ENCODE results near the gene MMP17.

The MMP17 gene

DNA sequence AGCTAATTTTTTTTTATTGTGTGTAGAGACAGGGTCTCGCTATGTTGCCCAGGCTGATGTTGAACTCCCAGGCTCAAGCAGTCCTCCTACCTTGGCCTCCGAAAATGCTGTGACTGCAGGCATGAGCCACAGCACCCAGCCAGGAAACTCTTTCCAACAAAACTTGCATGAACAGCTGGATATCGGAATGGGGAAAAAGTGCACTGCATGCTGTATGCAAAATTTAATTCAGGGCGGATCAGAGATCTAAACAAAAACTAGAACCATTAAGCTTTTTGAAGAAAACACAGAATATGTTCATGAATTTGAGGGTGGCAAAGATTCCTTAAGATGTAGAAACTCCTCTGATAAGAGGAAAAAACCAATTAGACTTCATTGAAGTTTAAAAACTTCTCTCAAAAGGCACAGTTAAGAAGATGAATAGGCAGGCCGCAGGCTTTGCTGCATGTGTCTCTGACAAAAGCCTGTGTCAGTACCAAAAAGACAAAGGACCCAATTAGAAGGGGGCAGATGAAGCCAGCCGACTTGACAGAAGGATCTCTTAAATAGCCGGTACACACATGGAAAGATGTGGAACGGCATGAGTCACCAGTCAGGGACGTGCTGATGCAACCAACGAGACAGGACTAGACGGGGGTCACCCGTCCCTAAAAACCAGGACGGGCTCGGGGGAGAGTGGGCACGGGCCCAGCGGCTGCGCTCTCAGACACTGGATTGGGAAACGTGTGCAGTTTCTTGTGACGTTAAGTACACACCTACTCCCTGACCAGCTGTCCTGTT is 34.8 kb upstream of the MMP17 start:
- peaks cover 70% of the 10 kb centered on the region for H3K36me3 ChIP-seq (ENCODE audit: control insufficient read depth, insufficient read depth, low read length)
- no peak overlapping the region for H3K4me3 ChIP-seq (ENCODE audit: extremely low read depth, insufficient read depth, low read length, poor library complexity, severe bottlenecking)
- H3K27ac ChIP-seq (ENCODE audit: low read depth, low read length, severe bottlenecking), result no peak overlapping the region
- WGBS, 2 experiments (ENCODE audit: insufficient coverage in 2 of 2), result 81 to 85% methylated on average over 16 to 17 of the region's 19 CpGs
- peaks cover 5% of the 10 kb centered on the region for H3K4me1 ChIP-seq (ENCODE audit: control insufficient read depth, insufficient read depth, low read length, poor library complexity, severe bottlenecking)
- no peaks in the 10 kb centered on the region for H3K9me3 ChIP-seq (ENCODE audit: control insufficient read depth, low read length)

DNA sequence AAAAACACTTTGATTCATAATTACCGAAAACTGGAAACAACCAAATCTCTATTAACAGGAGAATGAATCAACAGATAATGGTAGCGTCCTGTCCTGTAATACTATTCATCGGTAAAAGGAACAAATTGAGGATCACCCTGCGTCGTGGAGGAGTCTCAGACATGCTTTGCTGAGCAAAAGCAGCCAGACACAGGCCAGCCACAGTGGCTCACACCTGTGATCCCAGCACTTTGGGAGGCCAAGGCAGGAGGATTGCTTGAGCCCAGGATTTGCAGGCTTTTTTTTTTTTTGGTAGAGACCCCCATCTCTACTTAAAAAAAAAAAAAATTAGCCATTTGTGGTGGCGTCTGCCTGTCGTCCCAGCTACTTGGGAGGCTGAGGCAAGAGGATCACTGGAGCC is 34.1 kb upstream of the MMP17 start:
- 90 to 97% methylated on average over 5 to 6 of the region's 7 CpGs for WGBS, 2 experiments (ENCODE audit: insufficient coverage in 2 of 2)
- H3K27ac ChIP-seq (ENCODE audit: low read depth, low read length, severe bottlenecking), result no peak overlapping the region
- H3K36me3 ChIP-seq (ENCODE audit: control insufficient read depth, insufficient read depth, low read length), result peaks cover 65% of the 10 kb centered on the region
- H3K9me3 ChIP-seq (ENCODE audit: control insufficient read depth, low read length), result no peaks in the 10 kb centered on the region
- H3K4me1 ChIP-seq (ENCODE audit: control insufficient read depth, insufficient read depth, low read length, poor library complexity, severe bottlenecking), result peaks cover 5% of the 10 kb centered on the region
- H3K4me3 ChIP-seq (ENCODE audit: extremely low read depth, insufficient read depth, low read length, poor library complexity, severe bottlenecking), result no peak overlapping the region

DNA sequence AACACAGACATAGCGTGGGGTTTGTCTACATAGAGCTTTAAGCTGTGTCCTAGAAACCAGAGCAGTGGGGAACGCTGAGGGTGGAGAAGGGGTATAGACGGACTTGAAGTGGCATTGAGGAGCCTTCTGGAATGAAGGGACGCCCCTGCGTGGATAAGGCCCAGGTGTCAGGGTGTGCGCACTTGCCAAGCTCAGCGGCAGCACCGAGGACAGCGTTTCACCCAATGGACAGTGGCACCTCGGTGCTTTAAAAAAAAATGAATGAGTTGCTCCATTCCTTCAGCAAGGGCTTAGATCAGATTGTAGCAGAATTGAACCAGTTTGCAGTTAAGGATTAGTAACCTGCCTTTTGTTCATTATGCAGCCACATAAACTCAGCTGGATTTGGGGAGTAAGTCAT is 33.6 kb upstream of the MMP17 start:
- peaks cover 65% of the 10 kb centered on the region for H3K36me3 ChIP-seq (ENCODE audit: control insufficient read depth, insufficient read depth, low read length)
- 95% methylated on average over 10 of the region's 10 CpGs for WGBS, 2 experiments (ENCODE audit: insufficient coverage in 2 of 2)
- no peaks in the 10 kb centered on the region for H3K9me3 ChIP-seq (ENCODE audit: control insufficient read depth, low read length)

DNA sequence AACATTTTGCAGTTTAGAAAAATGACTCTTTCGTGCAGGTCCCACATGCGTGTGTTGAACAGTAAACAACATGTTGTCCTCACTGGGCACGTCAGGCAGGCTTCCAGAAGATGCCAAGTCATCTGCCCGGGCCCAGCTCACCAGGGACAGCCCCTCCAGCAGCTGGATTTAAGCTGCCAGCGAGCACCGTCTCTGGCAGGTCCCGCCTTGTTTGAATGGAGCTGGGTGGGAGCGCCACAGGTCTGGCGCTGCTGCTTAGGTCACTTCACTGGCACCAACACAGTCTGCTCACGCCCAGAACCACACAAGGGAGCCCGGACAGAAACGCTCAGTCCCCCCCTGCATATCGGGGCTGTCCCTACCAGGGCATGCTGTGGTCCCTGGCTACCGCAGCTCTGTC is 33.1 kb upstream of the MMP17 start:
- WGBS, 2 experiments (ENCODE audit: insufficient coverage in 2 of 2), result 95 to 96% methylated on average over 12 to 14 of the region's 14 CpGs
- Histone ChIP-seq H3K36me3 (ENCODE audit: control insufficient read depth, insufficient read depth, low read length) (peaks cover 65% of the 10 kb centered on the region), H3K27ac (ENCODE audit: low read depth, low read length, severe bottlenecking) (no peak overlapping the region), H3K4me3 (ENCODE audit: extremely low read depth, insufficient read depth, low read length, poor library complexity, severe bottlenecking) (no peak overlapping the region), H3K4me1 (ENCODE audit: control insufficient read depth, insufficient read depth, low read length, poor library complexity, severe bottlenecking) (peaks cover 5% of the 10 kb centered on the region), H3K9me3 (ENCODE audit: control insufficient read depth, low read length) (no peaks in the 10 kb centered on the region)

More for the DNA sequence above, 33.6 kb upstream of the MMP17 start:
- Histone ChIP-seq H3K4me1 (ENCODE audit: control insufficient read depth, insufficient read depth, low read length, poor library complexity, severe bottlenecking) (peaks cover 5% of the 10 kb centered on the region), H3K27ac (ENCODE audit: low read depth, low read length, severe bottlenecking) (no peak overlapping the region), H3K4me3 (ENCODE audit: extremely low read depth, insufficient read depth, low read length, poor library complexity, severe bottlenecking) (no peak overlapping the region)

DNA sequence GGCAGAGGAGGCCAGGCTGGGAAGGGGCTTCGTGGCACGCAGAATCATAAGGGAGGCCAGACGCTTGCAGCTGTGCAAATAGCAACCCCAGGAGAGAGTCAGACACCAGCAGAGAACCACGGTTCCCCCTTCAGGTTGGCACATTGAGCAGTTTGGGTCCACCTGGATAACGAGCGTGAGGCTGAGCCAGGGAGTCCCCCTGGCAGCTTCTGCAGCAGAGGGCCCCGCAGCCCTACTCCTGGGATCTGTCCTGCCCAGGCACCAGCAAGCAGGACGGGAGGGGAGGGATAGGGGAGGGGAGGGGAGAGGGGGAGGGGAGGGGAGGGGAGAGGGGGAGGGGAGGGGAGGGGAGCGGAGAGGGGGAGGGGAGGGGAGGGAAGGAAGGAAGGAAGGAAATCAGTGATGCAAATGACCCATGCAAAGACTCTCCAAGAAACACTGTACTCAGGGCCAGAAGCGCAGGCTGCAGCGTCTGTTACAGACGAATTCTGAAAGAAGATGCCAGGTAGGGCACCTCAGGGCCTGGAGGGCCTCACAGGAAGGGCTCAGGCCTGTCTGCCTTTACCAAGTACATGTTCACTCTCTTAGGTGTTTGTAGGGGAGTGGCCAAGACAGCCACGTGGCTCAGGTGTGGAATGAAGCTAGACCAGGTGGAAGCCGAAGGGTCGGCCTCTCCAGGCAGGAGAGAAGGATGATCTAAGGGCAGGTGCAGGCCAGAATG is 32.3 kb upstream of the MMP17 start:
- H3K27ac ChIP-seq (ENCODE audit: low read depth, low read length, severe bottlenecking), result no peak overlapping the region
- H3K36me3 ChIP-seq (ENCODE audit: control insufficient read depth, insufficient read depth, low read length), result peaks cover 62% of the 10 kb centered on the region
- peaks cover 5% of the 10 kb centered on the region for H3K4me1 ChIP-seq (ENCODE audit: control insufficient read depth, insufficient read depth, low read length, poor library complexity, severe bottlenecking)
- 75 to 80% methylated on average over 12 of the region's 15 CpGs for WGBS, 2 experiments (ENCODE audit: insufficient coverage in 2 of 2)
- H3K4me3 ChIP-seq (ENCODE audit: extremely low read depth, insufficient read depth, low read length, poor library complexity, severe bottlenecking), result no peak overlapping the region
- no peaks in the 10 kb centered on the region for H3K9me3 ChIP-seq (ENCODE audit: control insufficient read depth, low read length)

DNA sequence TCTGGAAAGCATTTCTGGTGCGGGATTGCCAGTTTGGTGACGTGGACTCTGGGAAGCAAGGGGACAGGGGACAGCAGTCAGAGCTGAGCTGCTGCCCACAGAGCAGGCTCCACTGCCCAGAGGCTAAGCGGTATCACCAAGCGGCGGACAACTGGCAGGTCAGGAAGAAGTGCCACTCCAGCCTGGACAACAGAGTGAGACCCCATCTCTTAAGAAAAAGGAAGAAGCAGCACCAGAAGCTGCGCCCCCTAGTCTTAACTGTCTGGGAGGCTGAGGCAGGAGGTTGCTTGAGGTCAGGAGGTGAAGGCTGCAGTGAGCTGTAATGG is 31.8 kb upstream of the MMP17 start:
- WGBS, 2 experiments (ENCODE audit: insufficient coverage in 2 of 2), result 95% methylated on average over 6 of the region's 6 CpGs
- Histone ChIP-seq H3K36me3 (ENCODE audit: control insufficient read depth, insufficient read depth, low read length) (peaks cover 58% of the 10 kb centered on the region), H3K4me3 (ENCODE audit: extremely low read depth, insufficient read depth, low read length, poor library complexity, severe bottlenecking) (no peak overlapping the region), H3K9me3 (ENCODE audit: control insufficient read depth, low read length) (no peaks in the 10 kb centered on the region), H3K27ac (ENCODE audit: low read depth, low read length, severe bottlenecking) (no peak overlapping the region), H3K4me1 (ENCODE audit: control insufficient read depth, insufficient read depth, low read length, poor library complexity, severe bottlenecking) (peaks cover 5% of the 10 kb centered on the region)

DNA sequence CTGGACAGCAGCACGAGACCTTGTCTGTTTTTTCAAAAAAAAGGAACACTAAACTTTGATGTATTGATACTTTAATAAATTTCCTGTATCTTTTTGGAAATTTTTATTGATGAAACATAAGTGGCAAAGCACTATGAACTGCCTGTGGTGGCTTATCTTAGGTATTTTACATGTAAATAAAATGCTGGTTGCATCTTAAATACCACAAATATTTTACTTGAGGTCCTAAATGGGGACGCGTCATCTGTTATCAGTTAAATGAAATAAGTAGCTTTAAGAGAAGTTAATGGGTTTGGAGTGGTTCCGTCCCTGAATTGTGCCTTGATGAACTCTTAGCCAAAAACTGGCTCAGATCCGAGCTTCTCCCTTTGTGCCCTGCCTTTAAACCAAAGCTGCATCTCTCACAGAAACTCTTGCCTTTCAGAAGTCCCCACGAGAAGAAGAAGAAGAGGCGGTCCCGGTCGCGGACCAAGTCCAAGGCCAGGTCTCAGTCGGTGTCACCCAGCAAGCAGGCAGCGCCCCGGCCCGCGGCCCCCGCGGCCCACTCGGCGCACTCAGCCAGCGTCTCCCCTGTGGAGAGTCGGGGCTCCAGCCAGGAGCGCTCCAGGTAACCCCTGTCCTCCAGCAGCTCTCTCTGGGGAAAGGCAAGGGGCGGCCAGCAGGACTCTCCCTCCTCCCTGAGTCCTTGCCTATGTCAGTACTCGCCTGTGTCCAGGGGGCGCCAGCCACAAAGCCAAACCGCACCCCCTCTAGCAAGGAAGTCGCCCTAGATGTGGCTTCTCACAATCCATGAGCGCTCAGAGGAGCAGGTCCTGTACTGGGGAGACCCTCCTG is 31.2 kb upstream of the MMP17 start:
- 93 to 97% methylated on average over 22 to 24 of the region's 28 CpGs for WGBS, 2 experiments (ENCODE audit: insufficient coverage in 2 of 2)
- H3K9me3 ChIP-seq (ENCODE audit: control insufficient read depth, low read length), result no peaks in the 10 kb centered on the region
- H3K4me3 ChIP-seq (ENCODE audit: extremely low read depth, insufficient read depth, low read length, poor library complexity, severe bottlenecking), result no peak overlapping the region
- H3K36me3 ChIP-seq (ENCODE audit: control insufficient read depth, insufficient read depth, low read length), result peaks cover 58% of the 10 kb centered on the region
- no peak overlapping the region for H3K27ac ChIP-seq (ENCODE audit: low read depth, low read length, severe bottlenecking)
- peaks cover 5% of the 10 kb centered on the region for H3K4me1 ChIP-seq (ENCODE audit: control insufficient read depth, insufficient read depth, low read length, poor library complexity, severe bottlenecking)

DNA sequence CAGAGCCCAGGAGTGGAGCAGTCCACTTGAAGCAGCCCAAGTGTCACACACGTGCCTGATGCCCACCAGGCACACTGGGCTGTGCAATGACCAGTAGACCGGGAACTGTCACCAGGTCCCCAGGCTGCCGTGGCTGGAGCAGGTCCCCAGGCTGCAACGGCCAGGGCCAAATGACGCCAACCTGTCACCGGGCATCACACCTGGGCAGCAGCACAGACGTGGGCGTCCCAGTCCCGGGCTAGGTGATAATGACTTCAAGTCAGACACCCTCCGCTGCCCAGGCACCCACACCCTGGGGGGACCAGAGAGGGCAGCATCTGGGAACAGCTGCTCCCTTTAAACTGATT is 30.6 kb upstream of the MMP17 start:
- no peak overlapping the region for H3K27ac ChIP-seq (ENCODE audit: low read depth, low read length, severe bottlenecking)
- H3K36me3 ChIP-seq (ENCODE audit: control insufficient read depth, insufficient read depth, low read length), result peaks cover 60% of the 10 kb centered on the region
- H3K9me3 ChIP-seq (ENCODE audit: control insufficient read depth, low read length), result no peaks in the 10 kb centered on the region
- 98% methylated on average over 10 of the region's 10 CpGs for WGBS, 2 experiments (ENCODE audit: insufficient coverage in 2 of 2)
- H3K4me3 ChIP-seq (ENCODE audit: extremely low read depth, insufficient read depth, low read length, poor library complexity, severe bottlenecking), result no peak overlapping the region
- peaks cover 5% of the 10 kb centered on the region for H3K4me1 ChIP-seq (ENCODE audit: control insufficient read depth, insufficient read depth, low read length, poor library complexity, severe bottlenecking)

DNA sequence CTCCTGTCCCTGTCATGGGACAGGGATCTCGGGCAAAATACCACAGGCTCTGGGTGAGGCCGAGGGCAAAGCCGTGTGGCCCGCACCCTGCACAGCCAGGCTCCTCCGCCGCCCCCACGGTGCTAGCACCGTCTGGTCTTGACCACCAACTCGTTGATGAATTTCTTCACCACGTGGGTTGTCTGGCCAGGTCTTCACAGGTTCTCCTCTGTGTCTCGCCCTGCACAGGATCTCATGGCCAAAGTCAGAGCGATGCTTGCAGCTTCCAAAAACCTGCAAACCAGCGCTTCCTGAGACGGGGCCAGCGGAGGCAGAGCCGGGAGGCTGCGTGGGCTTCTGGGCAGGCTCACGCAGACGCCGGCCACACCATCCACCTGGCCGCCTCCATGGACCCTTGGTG is 29.0 kb upstream of the MMP17 start:
- Histone ChIP-seq H3K4me3 (ENCODE audit: extremely low read depth, insufficient read depth, low read length, poor library complexity, severe bottlenecking) (no peak overlapping the region), H3K36me3 (ENCODE audit: control insufficient read depth, insufficient read depth, low read length) (peaks cover 51% of the 10 kb centered on the region), H3K4me1 (ENCODE audit: control insufficient read depth, insufficient read depth, low read length, poor library complexity, severe bottlenecking) (peaks cover 5% of the 10 kb centered on the region), H3K9me3 (ENCODE audit: control insufficient read depth, low read length) (no peaks in the 10 kb centered on the region), H3K27ac (ENCODE audit: low read depth, low read length, severe bottlenecking) (no peak overlapping the region)
- 92 to 96% methylated on average over 18 to 21 of the region's 21 CpGs for WGBS, 2 experiments (ENCODE audit: insufficient coverage in 2 of 2)

DNA sequence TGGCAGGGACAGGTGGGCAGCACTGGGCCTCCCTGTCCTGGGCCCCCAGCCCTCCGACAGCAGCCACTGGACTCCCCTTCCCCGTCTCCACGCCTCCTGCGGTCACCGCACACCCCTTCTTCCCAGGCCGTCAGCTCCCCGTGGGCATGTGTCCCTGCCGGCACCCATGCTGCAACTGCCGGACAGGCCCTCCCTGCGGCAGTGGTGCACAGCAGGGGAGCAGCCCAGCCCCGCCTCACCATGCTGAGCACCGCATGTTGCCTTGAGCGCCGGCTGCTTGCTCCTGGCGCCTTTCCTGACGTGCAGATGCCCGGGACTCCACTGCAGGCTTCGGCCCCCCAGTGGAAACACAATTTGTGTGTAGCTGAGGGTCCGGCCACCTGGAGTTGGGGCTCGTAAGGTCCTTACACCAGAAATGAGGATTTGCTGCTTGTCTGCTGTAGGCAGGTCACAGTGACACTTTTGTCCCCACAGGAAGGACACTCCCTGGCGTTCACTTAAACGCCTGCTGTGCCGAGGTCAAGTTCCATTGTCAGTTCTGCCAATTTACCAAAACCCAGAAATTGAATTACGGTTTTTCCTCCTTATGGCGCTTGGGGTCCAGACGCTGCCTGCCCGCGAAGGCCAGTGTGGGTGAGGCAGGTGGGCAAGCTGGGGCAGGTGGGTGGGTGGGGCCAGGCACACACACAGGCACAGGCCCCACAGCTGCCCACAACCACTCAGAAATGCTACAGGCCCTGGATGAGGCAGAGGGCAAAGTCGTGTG is 28.2 kb upstream of the MMP17 start:
- peaks cover 46% of the 10 kb centered on the region for H3K36me3 ChIP-seq (ENCODE audit: control insufficient read depth, insufficient read depth, low read length)
- H3K9me3 ChIP-seq (ENCODE audit: control insufficient read depth, low read length), result no peaks in the 10 kb centered on the region
- WGBS, 2 experiments (ENCODE audit: insufficient coverage in 2 of 2), result 95% methylated on average over 20 to 24 of the region's 29 CpGs
- H3K27ac ChIP-seq (ENCODE audit: low read depth, low read length, severe bottlenecking), result no peak overlapping the region
- peaks cover 5% of the 10 kb centered on the region for H3K4me1 ChIP-seq (ENCODE audit: control insufficient read depth, insufficient read depth, low read length, poor library complexity, severe bottlenecking)
- no peak overlapping the region for H3K4me3 ChIP-seq (ENCODE audit: extremely low read depth, insufficient read depth, low read length, poor library complexity, severe bottlenecking)

Data from mesodermal cell (in vitro differentiated cells).